Ramos (cell line): ENCODE results near the gene OR51M1.

Experiments
- in situ Hi-C: fragments of 300-500 bp; cut with MboI; formaldehyde crosslinking; loops from one replicate; pipeline ENCODE4 v1.14.3; 2022; ENCODE audit warnings: low sequenced_read_pairs; ENCODE audit not compliant: unreplicated experiment

Gene OR51M1

GRCh38 chr11:5380740-5381342 is 2.8 kb upstream of the OR51M1 start:
- in situ Hi-C loops = loop anchor here (25.0 kb wide), 1 partner anchor 744 kb away; the partner anchor contains the start of genes OR51D1 and OR51E1

- in situ Hi-C loops = loop anchor here (25.0 kb wide), 1 partner anchor 747 kb away; the partner anchor contains the start of genes OR51D1 and OR51E1
Observed at GRCh38 chr11:5384335-5384734, 723 bp downstream of the OR51M1 start.

DNA sequence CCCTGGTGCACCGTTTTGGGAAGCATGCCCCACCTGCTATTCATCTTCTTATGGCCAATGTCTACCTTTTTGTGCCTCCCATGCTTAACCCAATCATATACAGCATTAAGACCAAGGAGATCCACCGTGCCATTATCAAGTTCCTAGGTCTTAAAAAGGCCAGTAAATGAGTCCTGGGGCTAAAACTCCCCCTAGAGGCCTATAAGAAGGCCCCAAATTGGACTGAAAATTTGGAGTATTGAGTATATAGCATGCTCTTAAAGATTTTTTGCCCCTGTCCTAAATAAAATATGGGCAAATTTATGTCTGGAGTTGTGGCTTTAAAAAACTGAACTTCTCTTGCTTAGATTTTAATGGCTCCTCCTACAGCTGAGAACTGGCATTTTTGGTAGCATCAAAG is 6.6 kb downstream of the OR51M1 start:
- in situ Hi-C loops = loop anchor here (25.0 kb wide), 1 partner anchor 753 kb away; the partner anchor contains the start of genes OR51D1 and OR51E1

DNA sequence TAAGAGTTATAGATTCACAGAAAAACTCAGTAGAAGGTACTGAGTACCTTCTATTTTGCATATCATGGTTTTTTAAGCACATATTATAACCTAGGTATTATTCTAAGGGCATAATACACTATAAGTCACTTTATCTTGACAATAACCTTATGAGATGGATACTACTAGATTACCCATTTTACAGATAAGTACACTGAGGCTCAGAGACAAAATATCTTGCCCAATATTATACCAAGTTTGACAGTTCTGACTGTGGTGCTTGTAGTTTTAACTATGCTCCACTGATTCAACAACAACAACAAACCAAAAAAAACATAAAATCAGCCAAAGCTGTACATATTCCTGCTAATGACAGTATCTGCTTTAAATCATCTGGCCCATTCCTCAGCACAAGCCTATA is 10.5 kb downstream of the OR51M1 start:
- in situ Hi-C loops = loop anchor here (25.0 kb wide), 1 partner anchor 757 kb away; the partner anchor contains the start of genes OR51D1 and OR51E1

DNA sequence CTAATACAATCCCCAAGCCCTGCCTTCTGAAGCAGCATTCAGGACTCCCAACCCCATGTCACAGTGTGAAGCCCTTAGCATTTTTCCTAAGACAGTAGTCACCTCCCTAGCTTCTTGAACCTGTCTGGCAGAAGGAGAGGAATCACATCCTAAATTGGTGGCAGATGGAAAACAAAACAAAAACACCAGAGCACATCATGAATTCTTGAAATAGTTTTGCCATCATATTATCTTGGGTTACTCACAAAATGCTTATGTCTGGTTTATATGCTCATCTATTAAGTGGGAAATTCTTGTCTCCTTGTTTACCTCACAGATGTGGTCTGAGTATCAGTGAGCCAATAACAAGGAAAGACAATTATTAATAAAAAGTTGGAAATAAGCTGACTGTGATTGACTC is 15.3 kb downstream of the OR51M1 start:
- in situ Hi-C loops = loop anchor here (25.0 kb wide), 1 partner anchor 762 kb away; the partner anchor contains the start of genes OR51D1 and OR51E1

DNA sequence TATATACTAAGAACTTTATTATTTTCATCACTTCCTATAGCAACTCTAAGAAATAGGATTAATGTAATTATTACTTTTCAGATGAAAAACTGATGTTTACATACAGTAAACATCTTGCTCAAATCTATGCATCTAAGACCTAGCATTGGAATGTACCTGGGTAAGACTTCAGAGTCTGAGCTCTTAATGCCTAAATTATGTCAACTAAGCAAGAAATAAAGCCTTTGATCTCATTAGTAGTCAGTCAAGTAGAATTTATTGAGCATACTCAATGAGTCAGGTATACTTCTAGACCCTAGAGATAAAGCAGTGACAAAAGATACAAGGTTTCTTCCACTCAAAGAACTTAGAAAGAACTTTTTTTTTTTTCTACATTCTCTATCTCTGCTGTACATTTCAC is 21.6 kb downstream of the OR51M1 start:
- in situ Hi-C loops = no loop called here

DNA sequence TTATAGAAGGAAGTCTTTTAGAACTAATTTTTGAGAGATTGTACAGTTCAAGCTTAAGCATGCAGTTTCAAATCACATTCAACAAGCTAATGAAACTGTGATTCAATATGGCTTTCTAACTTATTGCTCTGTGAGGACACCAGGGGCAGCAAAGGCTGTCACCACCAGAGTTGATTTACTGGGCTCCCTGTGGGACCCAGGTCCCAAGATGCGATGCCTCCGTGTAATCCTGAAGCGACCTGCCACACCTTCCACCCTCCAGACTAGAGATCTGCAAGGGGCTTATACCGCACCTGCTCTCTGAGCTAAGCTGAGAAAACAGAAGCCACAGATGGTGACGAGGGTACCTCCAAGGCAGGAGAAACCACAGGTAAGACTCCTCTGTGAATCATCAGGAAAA is 37.4 kb downstream of the OR51M1 start:
- in situ Hi-C loops = no loop called here

DNA sequence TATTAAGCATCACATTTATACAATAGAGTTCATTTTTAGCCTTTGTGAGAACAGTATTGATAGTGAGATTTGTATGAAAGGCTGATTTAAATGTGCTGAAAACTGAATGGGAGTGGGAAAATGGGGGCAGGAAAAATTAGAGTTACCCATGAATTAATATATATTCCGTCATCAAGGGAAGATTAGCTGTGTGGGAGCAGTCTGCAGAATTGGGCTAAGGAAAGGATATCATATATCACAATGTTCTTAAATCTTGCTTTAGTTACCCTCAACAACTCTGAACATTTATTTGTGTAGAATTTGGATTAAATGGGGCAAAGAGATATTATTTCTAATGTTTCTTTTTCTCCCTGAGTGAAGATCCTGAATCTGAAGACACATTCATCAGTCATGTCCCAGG is 38.2 kb downstream of the OR51M1 start, which contains the start of gene OR51Q1:
OR51Q1 (plus strand) TSS at position 301 of the 400 bp plus-strand sequence; CDS start at position 391, 90 bp downstream.
- in situ Hi-C loops = no loop called here

DNA sequence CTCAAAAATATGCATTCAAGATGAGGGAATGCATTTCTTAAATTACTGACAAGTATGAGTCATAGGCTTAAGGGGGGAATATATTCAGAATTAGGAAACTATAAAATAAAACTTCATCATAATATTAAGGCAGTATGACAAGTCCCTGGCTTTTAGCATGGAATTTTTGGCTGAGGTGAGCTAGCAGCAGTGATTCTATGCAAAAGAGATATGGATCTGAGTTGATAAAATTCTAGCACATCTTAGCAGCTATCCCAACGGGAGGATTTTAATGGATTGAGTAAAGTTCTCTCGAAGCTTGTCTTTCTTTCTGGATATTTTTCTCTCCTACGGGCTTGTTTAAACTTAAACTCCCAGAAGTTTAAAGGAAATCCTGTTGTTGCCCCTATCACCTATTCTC is 39.5 kb downstream of the OR51M1 start:
- in situ Hi-C loops = no loop called here

- in situ Hi-C loops = no loop called here
Observed at GRCh38 chr11:5441414-5441813, 57.8 kb downstream of the OR51M1 start, which contains the start of gene OR51I1. Gene OR51I1, minus strand, starts transcription at chr11:5441514. Its CDS starts 0 bp downstream, at chr11:5441514.
